Measurements from ENCODE around the gene MYCBP2. TPM values are rescaled to one million over a fixed set of nuclear protein-coding genes. Genes with fewer than 3 reads are reported as not detected.

MYCBP2 gene
- total and polyA plus RNA-seq, 5 donors: 28.0 to 88.1 (median 70.8) TPM

DNA sequence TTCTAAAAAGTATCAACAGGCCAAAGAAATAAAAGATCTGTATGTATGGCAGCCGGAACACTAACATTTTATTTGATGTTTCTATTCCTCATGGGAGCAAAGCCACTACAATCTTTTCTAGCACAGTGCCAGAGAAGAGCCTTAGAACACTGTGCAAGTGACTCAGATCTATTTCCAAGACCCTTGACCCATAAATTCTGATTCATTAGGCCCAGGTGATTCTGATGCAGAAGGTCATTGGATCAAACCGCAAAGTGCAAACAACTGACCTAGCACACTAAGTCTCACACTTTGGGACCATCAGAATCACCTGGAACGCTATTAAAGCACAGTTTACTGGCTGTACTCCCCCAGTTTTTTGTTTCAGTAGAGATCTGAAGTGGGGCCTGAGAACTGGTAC is 87.6 kb downstream of the MYCBP2 start:
- Histone ChIP-seq H3K27ac (ENCODE audit: low read length) (no peak overlapping the region), H3K4me1 (ENCODE audit: control insufficient read depth, insufficient read depth, low read length) (no peaks in the 10 kb centered on the region), H3K4me3 (ENCODE audit: low read length) (no peak overlapping the region), H3K27me3 (ENCODE audit: control insufficient read depth, insufficient read depth) (no peaks in the 10 kb centered on the region), H3K9me3 (ENCODE audit: control insufficient read depth, low read length) (no peaks in the 10 kb centered on the region)
- WGBS: 93% methylated on average over 3 of the region's 3 CpGs
- no peak for ATAC-seq
- intact Hi-C loops (cut with DNase I): no loop called here
- no peak for DNase-seq

DNA sequence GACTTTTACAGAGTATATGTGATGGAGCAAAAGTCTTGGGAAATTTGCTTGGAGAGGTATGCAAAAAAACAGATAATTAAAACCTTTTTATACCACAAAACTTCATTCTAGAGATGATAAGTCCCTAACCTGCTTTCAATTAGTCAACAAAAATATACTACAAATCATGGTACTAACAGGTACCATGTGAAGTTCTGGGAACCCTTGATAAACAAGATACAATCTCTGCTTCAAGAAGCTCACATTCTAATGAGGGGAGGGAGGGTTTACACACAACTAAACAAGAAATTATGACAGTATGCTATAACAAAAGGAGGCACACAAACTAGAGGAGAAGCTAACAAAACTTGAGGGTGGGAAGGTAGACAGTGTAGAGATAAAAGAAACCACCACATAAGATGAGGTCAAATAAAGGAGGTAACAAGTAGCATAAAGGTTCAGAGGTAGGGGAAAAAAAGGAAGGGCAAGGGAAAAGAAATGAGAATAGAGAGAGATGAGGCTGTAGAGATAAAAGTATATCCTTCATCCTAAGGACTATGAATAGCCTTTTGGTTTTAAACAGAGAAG is 91.4 kb downstream of the MYCBP2 start:
- DNase-seq (no peak), ATAC-seq (no peak)
- intact Hi-C loops (cut with DNase I): no loop called here
- no peak overlapping the region for H3K4me3 ChIP-seq (ENCODE audit: low read length)
- no peaks in the 10 kb centered on the region for H3K9me3 ChIP-seq (ENCODE audit: control insufficient read depth, low read length)
- no peaks in the 10 kb centered on the region for H3K4me1 ChIP-seq (ENCODE audit: control insufficient read depth, insufficient read depth, low read length)
- H3K27ac ChIP-seq (ENCODE audit: low read length): no peak overlapping the region
- H3K27me3 ChIP-seq (ENCODE audit: control insufficient read depth, insufficient read depth): no peaks in the 10 kb centered on the region

DNA sequence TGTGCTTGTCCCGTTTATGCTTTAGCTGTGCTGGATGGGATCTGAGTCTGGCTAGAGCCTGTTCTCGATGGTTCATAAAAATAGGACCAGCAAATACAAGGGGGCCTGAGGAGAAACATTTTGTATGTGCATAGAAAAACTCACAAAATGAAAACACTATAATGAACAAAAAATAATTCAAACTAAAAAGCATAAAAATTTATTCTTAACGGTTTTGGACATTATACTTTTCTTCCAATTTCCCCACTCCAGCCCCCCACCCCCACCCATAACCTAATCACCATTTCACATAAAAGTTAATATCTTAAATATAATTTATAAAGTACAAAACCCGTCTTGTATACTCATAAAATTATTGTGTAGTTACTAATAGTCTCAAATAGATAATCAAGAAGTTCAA is 93.7 kb downstream of the MYCBP2 start:
- Histone ChIP-seq H3K9me3 (ENCODE audit: control insufficient read depth, low read length) (no peaks in the 10 kb centered on the region), H3K4me3 (ENCODE audit: low read length) (no peak overlapping the region), H3K4me1 (ENCODE audit: control insufficient read depth, insufficient read depth, low read length) (no peaks in the 10 kb centered on the region), H3K27ac (ENCODE audit: low read length) (no peak overlapping the region), H3K27me3 (ENCODE audit: control insufficient read depth, insufficient read depth) (no peaks in the 10 kb centered on the region)
- WGBS: 93% methylated on average over 4 of the region's 4 CpGs
- no peak for DNase-seq
- intact Hi-C loops (cut with DNase I): no loop called here
- no peak for ATAC-seq

DNA sequence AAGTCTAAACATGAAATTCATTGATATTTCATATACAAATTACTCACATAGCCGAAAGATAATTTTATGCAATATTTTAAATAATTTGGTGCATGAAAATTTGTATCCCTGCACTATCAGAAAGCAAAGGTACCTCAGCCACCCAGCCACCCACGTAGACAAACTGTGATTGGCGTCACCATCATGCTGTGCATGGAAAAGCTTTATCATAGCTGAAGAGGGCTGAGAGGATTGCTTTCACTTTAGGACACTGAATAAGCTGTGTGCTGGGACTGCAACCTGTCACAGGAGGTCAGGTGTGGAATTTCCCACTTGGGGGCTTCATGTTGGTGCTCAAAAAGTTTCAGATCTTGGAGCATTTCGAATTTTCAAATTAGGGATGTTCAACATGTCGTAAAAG is 96.3 kb downstream of the MYCBP2 start:
- Histone ChIP-seq H3K4me1 (ENCODE audit: control insufficient read depth, insufficient read depth, low read length) (no peaks in the 10 kb centered on the region), H3K27me3 (ENCODE audit: control insufficient read depth, insufficient read depth) (no peaks in the 10 kb centered on the region)

DNA sequence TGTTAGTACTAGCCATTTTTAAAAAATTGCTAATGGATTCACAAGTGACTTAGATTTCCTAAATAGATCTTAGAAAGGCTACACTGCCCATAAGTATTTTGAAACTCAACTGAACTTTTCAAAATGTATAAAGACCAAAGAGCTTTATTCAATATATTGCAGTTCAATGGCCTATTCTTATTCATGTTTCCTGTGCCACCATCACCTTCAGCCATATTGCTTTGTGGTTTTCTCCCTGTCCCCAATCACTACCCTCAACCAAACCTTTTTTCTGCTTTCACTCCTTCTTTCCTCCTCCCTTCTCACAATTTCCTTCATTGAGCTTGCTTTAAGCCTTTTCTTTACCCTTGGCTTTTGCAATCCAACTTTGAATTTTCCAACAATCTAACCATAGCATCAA is 100.9 kb downstream of the MYCBP2 start:
- Histone ChIP-seq H3K4me1 (ENCODE audit: control insufficient read depth, insufficient read depth, low read length) (no peaks in the 10 kb centered on the region), H3K9me3 (ENCODE audit: control insufficient read depth, low read length) (no peaks in the 10 kb centered on the region), H3K4me3 (ENCODE audit: low read length) (no peak overlapping the region), H3K27me3 (ENCODE audit: control insufficient read depth, insufficient read depth) (no peaks in the 10 kb centered on the region), H3K27ac (ENCODE audit: low read length) (no peak overlapping the region)
- no peak for ATAC-seq
- intact Hi-C loops (cut with DNase I): no loop called here
- no peak for DNase-seq

More for the DNA sequence above, 96.3 kb downstream of the MYCBP2 start:
- WGBS: 87% methylated on average over 5 of the region's 5 CpGs
- intact Hi-C loops (cut with DNase I): no loop called here
- H3K27ac ChIP-seq (ENCODE audit: low read length): no peak overlapping the region
- ATAC-seq: no peak
- no peaks in the 10 kb centered on the region for H3K9me3 ChIP-seq (ENCODE audit: control insufficient read depth, low read length)
- no peak for DNase-seq
- H3K4me3 ChIP-seq (ENCODE audit: low read length): no peak overlapping the region

DNA sequence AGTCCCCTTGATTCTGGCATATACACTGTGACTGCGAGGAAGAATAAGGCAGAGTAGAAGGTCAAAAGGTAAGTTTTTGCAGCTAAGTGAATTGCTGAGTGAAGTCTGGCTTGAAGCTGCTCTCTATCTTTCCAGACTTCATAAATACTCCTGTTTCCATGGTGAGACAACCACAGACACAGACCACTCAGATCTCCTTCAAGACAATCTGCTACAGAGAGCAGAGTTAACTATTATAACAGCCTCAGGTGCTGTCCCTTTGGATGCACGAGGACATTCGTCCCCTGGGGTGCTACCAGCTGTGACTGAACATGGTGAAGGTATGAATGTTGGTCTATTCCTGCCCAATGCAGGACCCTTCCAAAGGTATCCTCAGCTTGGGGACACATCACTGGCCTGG is 104.0 kb downstream of the MYCBP2 start:
- no peak overlapping the region for H3K27ac ChIP-seq (ENCODE audit: low read length)
- DNase-seq (no peak), ATAC-seq (no peak)
- no peak overlapping the region for H3K4me3 ChIP-seq (ENCODE audit: low read length)
- H3K27me3 ChIP-seq (ENCODE audit: control insufficient read depth, insufficient read depth): no peaks in the 10 kb centered on the region
- no peaks in the 10 kb centered on the region for H3K9me3 ChIP-seq (ENCODE audit: control insufficient read depth, low read length)
- intact Hi-C loops (cut with DNase I): no loop called here
- WGBS: 84% methylated on average over 3 of the region's 3 CpGs
- H3K4me1 ChIP-seq (ENCODE audit: control insufficient read depth, insufficient read depth, low read length): no peaks in the 10 kb centered on the region

DNA sequence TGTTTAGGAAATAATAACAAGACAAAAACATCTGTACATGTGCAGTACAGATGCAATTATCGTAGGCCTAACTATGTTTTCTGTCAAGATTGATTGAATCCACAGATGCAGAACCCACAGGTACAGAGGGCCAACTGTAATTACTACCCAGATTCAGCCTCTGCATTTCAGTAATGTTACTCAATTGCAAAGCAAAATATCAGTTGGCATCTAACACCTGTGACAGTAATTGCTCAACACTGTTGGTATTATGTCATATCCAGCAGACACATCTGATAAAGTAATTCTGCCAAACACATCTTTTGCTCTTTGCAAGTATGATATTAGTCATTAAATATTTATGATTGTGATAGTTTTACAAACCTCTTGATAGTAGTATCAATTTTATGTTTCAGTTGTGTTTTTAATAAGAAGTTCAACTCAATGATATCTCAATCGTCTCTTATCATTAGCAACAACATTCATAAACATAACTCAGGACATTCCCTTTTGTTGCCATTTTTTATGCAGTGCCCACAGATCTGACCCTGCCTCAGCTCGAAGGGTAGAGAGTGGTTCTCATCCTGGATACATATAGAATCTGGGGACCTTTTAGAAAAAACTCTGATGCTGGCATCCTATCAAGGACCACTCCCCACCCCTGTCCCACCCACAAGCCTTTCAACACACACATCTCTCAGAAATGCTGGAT is 104.7 kb downstream of the MYCBP2 start:
- no peak for ATAC-seq
- DNase-seq: no peak
- no peaks in the 10 kb centered on the region for H3K4me1 ChIP-seq (ENCODE audit: control insufficient read depth, insufficient read depth, low read length)
- no peaks in the 10 kb centered on the region for H3K27me3 ChIP-seq (ENCODE audit: control insufficient read depth, insufficient read depth)
- intact Hi-C loops (cut with DNase I): no loop called here
- 78% methylated on average over 3 of the region's 3 CpGs for WGBS
- H3K4me3 ChIP-seq (ENCODE audit: low read length): no peak overlapping the region
- no peak overlapping the region for H3K27ac ChIP-seq (ENCODE audit: low read length)
- H3K9me3 ChIP-seq (ENCODE audit: control insufficient read depth, low read length): no peaks in the 10 kb centered on the region

DNA sequence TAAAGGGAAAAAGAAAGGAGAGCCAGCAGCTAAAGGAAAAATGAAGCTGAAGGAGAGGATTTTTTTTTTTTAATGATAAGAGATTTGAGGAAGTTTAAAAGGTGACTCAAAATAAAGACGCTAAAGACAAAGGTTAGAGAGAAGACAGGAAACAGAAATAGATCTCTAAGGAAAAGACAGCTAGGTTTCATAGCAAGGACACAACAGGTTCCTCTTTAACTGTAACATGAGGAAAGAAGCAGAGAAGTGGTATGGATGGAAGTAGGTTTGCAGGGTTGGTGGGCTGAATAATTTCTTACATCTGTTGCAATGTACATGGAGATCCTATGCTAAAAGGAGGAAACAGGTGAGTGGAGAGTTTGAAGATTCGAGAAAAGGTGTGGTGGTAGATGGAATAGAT is 107.5 kb downstream of the MYCBP2 start:
- no peak for DNase-seq

DNA sequence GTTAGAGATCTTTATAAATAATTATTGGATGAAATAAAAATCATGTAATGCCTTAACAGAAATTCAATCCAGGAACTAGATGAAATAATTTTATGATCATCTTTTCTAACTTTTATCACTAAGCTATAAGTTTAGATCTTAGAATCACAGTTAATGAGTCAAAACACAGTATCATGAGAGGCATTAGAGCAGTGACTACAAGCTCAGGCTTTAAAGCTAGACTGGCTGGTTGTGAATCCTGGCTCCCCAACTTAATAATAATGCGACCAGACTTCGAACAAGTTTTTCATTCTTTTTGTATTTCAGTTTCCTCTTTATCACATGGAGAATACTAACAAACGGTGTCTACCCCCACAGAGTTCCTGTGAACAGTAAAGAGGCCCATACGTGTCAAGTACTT is 108.6 kb downstream of the MYCBP2 start:
- ATAC-seq (no peak), DNase-seq (no peak)
- WGBS: 35% methylated on average over 4 of the region's 4 CpGs
- H3K4me3 ChIP-seq (ENCODE audit: low read length): no peak overlapping the region
- H3K27me3 ChIP-seq (ENCODE audit: control insufficient read depth, insufficient read depth): no peaks in the 10 kb centered on the region
- intact Hi-C loops (cut with DNase I): no loop called here
- no peak overlapping the region for H3K27ac ChIP-seq (ENCODE audit: low read length)
- H3K9me3 ChIP-seq (ENCODE audit: control insufficient read depth, low read length): no peaks in the 10 kb centered on the region
- no peaks in the 10 kb centered on the region for H3K4me1 ChIP-seq (ENCODE audit: control insufficient read depth, insufficient read depth, low read length)

More for the DNA sequence above, 107.5 kb downstream of the MYCBP2 start:
- 82% methylated on average over 2 of the region's 2 CpGs for WGBS
- ATAC-seq: no peak
- Histone ChIP-seq H3K9me3 (ENCODE audit: control insufficient read depth, low read length) (no peaks in the 10 kb centered on the region), H3K4me1 (ENCODE audit: control insufficient read depth, insufficient read depth, low read length) (no peaks in the 10 kb centered on the region), H3K27me3 (ENCODE audit: control insufficient read depth, insufficient read depth) (no peaks in the 10 kb centered on the region), H3K4me3 (ENCODE audit: low read length) (no peak overlapping the region), H3K27ac (ENCODE audit: low read length) (no peak overlapping the region)
- intact Hi-C loops (cut with DNase I): no loop called here

DNA sequence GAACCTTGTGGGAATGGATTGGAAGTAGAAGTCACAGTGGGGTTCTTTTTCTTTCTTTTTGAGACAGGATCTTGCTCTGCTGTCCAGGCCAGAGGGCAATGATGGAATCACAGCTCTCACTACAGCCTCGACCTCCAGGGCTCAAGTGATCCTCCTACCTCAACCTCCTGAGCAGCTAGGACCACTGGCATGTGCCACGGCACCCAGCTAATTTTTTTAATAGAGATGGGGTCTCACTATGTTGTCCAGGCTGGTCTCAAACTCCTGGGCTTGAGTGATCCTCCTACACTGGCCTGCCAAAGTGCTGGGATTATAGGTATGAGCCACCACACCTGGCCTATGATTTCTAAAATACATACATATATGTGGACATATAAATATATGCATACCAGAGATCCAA is 111.4 kb downstream of the MYCBP2 start:
- Histone ChIP-seq H3K9me3 (ENCODE audit: control insufficient read depth, low read length) (no peaks in the 10 kb centered on the region), H3K27ac (ENCODE audit: low read length) (no peak overlapping the region), H3K27me3 (ENCODE audit: control insufficient read depth, insufficient read depth) (no peaks in the 10 kb centered on the region), H3K4me3 (ENCODE audit: low read length) (no peak overlapping the region), H3K4me1 (ENCODE audit: control insufficient read depth, insufficient read depth, low read length) (no peaks in the 10 kb centered on the region)
- intact Hi-C loops (cut with DNase I): no loop called here
- ATAC-seq: no peak
- 93% methylated on average over 2 of the region's 2 CpGs for WGBS
- DNase-seq: no peak

DNA sequence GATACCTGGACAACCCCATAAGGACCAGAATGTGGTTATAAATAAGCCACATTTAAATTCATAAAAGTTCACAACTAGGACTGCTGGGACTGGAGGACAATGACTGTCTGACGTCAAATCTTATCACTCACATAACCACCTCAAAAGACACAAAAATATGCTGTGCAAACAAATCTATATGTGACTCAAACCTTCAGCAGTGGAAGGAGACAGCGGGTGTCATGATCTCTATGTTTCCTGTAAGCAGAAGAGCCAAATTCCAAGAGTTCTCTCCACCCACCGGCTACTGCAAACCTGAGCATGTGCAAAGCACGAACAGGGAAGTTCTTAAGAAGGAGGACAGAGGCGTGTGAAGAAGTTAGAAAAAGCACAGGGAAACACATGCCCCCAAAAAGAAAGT is 113.2 kb downstream of the MYCBP2 start:
- H3K9me3 ChIP-seq (ENCODE audit: control insufficient read depth, low read length): no peaks in the 10 kb centered on the region
- ATAC-seq (no peak), DNase-seq (no peak)
- H3K27ac ChIP-seq (ENCODE audit: low read length): no peak overlapping the region
- H3K4me3 ChIP-seq (ENCODE audit: low read length): no peak overlapping the region
- no peaks in the 10 kb centered on the region for H3K4me1 ChIP-seq (ENCODE audit: control insufficient read depth, insufficient read depth, low read length)
- intact Hi-C loops (cut with DNase I): no loop called here
- no peaks in the 10 kb centered on the region for H3K27me3 ChIP-seq (ENCODE audit: control insufficient read depth, insufficient read depth)
- WGBS: 75% methylated on average over 5 of the region's 5 CpGs

DNA sequence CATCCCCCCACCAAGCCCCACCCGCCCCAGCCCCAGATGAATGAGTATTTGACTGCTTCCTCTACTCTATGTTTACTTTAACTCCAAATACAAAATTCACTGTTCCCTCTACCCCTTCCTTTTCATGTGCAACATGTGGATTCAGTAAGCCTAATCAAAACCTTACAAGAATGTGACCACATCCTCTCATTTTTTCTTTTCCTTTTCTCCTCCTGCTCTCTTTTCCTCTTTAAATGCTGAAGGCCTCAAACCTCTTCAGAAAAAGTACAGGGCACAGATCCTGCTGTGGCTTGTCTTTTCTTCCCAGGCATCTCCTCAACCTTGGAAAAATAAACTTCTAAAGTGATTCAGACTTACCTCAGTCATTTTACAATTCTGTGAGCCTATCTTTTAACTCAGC is 119.0 kb downstream of the MYCBP2 start:
- no peak for DNase-seq
- Histone ChIP-seq H3K9me3 (ENCODE audit: control insufficient read depth, low read length) (no peaks in the 10 kb centered on the region), H3K4me3 (ENCODE audit: low read length) (no peak overlapping the region), H3K4me1 (ENCODE audit: control insufficient read depth, insufficient read depth, low read length) (no peaks in the 10 kb centered on the region), H3K27ac (ENCODE audit: low read length) (no peak overlapping the region), H3K27me3 (ENCODE audit: control insufficient read depth, insufficient read depth) (no peaks in the 10 kb centered on the region)
- WGBS: 89% methylated on average over 1 of the region's 1 CpG
- intact Hi-C loops (cut with DNase I): no loop called here
- ATAC-seq: no peak

All from right cardiac atrium (tissue), 5 donors.